ENCODE data around the gene PADI3. TPM values are rescaled to one million over a fixed set of nuclear protein-coding genes. Genes with fewer than 3 reads are reported as not detected.
"Not testable (repeated sequence)": the region's sequence is repeated elsewhere in the genome, so short reads cannot be mapped to it uniquely, and the experiment has no call there.

Gene PADI3
- total RNA-seq, 1 experiment from 2014 or later, result 1.2 TPM

GRCh38 chr1:17321857-17322390, 73.0 kb downstream of the PADI3 start:
- not testable (repeated sequence) for DNase-seq; H3K27me3 ChIP-seq (ENCODE audit: control insufficient read depth, insufficient read depth, low read length); H3K36me3 ChIP-seq (replicated peaks; ENCODE audit: control insufficient read depth, insufficient read depth, low read length); H3K4me3 ChIP-seq (ENCODE audit: insufficient read depth, low read depth, low read length)

GRCh38 chr1:17328855-17329254, 80.0 kb downstream of the PADI3 start:
- H3K4me3 ChIP-seq (ENCODE audit: insufficient read depth, low read depth, low read length), result no peak overlapping the region
- no peak for DNase-seq
- no peaks in the 10 kb centered on the region for H3K27me3 ChIP-seq (ENCODE audit: control insufficient read depth, insufficient read depth, low read length)
- H3K36me3 ChIP-seq (replicated peaks; ENCODE audit: control insufficient read depth, insufficient read depth, low read length), result no peaks in the 10 kb centered on the region

- DNase-seq, result no peak
- Histone ChIP-seq H3K36me3 (replicated peaks; ENCODE audit: control insufficient read depth, insufficient read depth, low read length) (no peaks in the 10 kb centered on the region), H3K27me3 (ENCODE audit: control insufficient read depth, insufficient read depth, low read length) (no peaks in the 10 kb centered on the region), H3K4me3 (ENCODE audit: insufficient read depth, low read depth, low read length) (no peak overlapping the region)
Observed at GRCh38 chr1:17329610-17330009, 80.7 kb downstream of the PADI3 start.

- DNase-seq, result no peak
- Histone ChIP-seq H3K36me3 (replicated peaks; ENCODE audit: control insufficient read depth, insufficient read depth, low read length) (no peaks in the 10 kb centered on the region), H3K4me3 (ENCODE audit: insufficient read depth, low read depth, low read length) (no peak overlapping the region), H3K27me3 (ENCODE audit: control insufficient read depth, insufficient read depth, low read length) (no peaks in the 10 kb centered on the region)
Observed at GRCh38 chr1:17330856-17331255, 82.0 kb downstream of the PADI3 start.

DNA sequence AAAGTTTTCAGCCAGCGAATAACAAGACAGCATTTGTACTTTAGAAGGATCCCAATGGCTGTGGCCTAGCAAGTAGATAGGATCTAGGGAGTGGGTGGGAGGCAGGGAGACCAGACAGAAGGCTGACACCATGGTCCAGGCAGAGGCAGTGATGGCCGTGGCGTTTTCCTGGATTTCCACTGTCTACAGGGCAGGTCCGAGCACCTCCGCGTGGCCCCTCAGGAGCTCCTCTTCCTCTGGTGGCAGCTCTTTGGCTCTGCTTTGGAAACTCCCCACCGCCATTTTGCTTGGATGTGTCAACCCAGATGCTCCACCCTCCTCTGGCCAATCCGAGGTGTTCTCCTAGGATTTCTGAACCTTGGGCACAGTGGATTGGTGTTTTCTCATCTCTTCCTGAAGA, 84.2 kb downstream of the PADI3 start:
- no peak for DNase-seq
- no peak overlapping the region for H3K4me3 ChIP-seq (ENCODE audit: insufficient read depth, low read depth, low read length)
- no peaks in the 10 kb centered on the region for H3K27me3 ChIP-seq (ENCODE audit: control insufficient read depth, insufficient read depth, low read length)
- no peaks in the 10 kb centered on the region for H3K36me3 ChIP-seq (replicated peaks; ENCODE audit: control insufficient read depth, insufficient read depth, low read length)

Other genes starting within 250 kb of the PADI3 start
- gene ATP13A2, start 237.2 kb upstream of the PADI3 start, total RNA-seq (2014; rRNA removed; shearing (Covaris generic)), result 128 and 162 TPM in 2 replicates
- gene SDHB, start 195.1 kb upstream of the PADI3 start, total RNA-seq (2014; rRNA removed; shearing (Covaris generic)), result 225 and 238 TPM in 2 replicates
- gene PADI2, start 129.6 kb upstream of the PADI3 start, total RNA-seq (2014; rRNA removed; shearing (Covaris generic)), result 2.0 and 2.1 TPM in 2 replicates
- 0.07 and 0.45 TPM in 2 replicates for gene PADI1, start 44.0 kb upstream of the PADI3 start, total RNA-seq (2014; rRNA removed; shearing (Covaris generic))
- gene PADI4, start 59.1 kb downstream of the PADI3 start, total RNA-seq (2014; rRNA removed; shearing (Covaris generic)), result 0.62 TPM in 1 of 2 replicates, not detected in the other
- not detected in 2 replicates for gene PADI6, start 123.1 kb downstream of the PADI3 start, total RNA-seq (2014; rRNA removed; shearing (Covaris generic))
- gene RCC2, start 190.6 kb downstream of the PADI3 start, total RNA-seq (2014; rRNA removed; shearing (Covaris generic)), result 363 and 366 TPM in 2 replicates